DMS153 treated with DMSO at 0.1 percent for 48 hours (cell line): Measurements from ENCODE around the gene FOXRED2.
"Not testable (repeated sequence)": the region's sequence is repeated elsewhere in the genome, so short reads cannot be mapped to it uniquely, and the experiment has no call there.

ENCODE experiments used
- DNase-seq: peaks from one replicate; lab custom pipeline; 2025; ENCODE audit not compliant: unreplicated experiment; lab: John Stamatoyannopoulos, UW

FOXRED2 gene

GRCh38 chr22:36452250-36452977 is 54.4 kb downstream of the FOXRED2 start:
- DNase-seq, result no peak

- not testable (repeated sequence) for DNase-seq
Measured at GRCh38 chr22:36450923-36451322, 55.9 kb downstream of the FOXRED2 start.

DNA sequence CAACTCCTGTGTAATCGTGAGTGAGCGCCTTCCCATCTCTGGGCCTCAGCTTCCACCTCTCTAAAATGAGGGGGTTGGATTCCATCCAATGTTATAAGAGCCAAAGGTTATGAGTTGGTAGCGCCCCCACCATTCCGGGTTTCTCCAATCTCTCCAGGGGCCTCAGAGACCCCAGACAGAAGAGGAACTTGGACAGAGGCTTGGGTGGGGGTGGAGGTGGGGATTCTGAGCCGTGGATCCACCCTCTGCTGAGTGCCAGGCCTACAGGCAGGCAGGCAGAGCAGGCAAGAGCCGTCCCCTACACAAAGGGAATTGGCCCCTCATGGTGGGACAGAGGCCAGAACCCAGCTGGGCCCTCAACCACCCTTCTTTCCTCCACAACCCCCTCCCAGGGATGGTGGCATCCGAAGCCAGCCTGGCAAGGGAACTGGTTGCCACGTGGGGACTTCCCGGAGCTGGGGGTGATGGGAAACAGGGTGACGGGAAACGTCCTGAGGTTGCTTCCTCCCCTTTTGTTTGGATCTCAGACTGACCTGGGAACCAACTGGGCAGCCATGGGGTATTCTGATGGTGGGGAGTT is 57.2 kb downstream of the FOXRED2 start:
- no peak for DNase-seq

GRCh38 chr22:36447632-36448031 is 59.2 kb downstream of the FOXRED2 start:
- no peak for DNase-seq

GRCh38 chr22:36445158-36445668 is 61.6 kb downstream of the FOXRED2 start:
- no peak for DNase-seq

DNA sequence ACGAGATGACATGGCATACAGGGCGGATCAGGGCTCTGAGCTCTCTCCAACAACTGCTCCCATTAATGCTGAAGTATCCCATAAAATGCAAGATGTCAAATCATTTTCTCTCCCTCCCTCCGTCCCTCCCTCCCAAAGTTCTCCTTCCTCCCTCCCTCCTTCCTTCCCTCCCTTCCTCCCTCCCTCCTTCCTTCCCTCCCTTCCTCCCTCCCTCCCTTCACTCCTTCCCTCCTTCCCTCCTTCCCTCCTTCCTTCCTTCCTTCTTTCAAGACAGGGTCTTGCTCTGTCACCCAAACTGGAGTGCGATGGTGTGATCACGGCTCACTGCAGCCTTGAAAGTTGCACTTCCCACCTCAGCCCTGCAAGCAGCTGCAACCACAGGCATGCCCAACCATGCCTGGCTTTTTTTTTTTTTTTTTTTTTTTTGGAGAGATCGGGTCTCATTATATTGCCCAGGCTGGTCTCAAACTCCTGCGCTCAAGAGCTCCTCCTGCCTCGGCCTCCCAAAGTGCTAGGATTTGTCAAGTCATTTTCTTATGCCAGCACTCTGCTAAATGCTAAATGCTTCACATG is 63.6 kb downstream of the FOXRED2 start:
- no peak for DNase-seq

GRCh38 chr22:36442506-36443197 is 64.2 kb downstream of the FOXRED2 start:
- no peak for DNase-seq

DNA sequence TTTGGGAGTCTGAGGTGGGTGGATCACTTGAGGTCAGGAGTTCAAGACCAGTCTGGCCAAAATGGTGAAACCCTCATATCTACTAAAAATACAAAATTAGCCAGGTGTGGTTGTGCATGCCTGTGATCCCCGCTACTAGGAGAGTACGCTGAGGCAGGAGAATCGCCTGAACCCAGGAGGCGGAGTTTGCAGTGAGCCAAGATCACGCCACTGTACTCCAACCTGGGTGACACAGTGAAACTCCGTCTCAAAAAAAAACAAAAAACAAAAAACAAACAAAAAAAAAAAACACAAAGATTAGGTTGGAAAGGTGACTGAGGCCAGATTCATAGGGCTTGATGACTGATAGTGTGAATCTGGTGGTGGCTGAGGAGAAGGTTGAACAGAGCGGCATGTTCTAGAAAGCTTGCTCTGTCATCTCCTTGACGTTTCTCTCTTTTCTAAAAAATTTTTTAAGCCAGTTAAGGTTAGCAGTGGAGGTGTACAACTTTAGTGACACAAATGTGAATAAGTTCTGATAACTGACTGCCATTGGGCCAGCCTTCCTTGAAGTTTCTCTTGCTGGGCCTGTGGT is 66.3 kb downstream of the FOXRED2 start:
- no peak for DNase-seq

GRCh38 chr22:36439481-36440271 is 67.2 kb downstream of the FOXRED2 start:
- DNase-seq, result no peak
